Activated T-cell treated with anti-CD3 and anti-CD28 coated beads for 4 hours (primary cell): ENCODE results near the gene GATB.

Source experiments
- DNase-seq: peaks from one replicate; pipeline ENCODE4 v3.0.0-alpha.2; 2020

The GATB gene

GRCh38 chr4:151760712-151761661, at the start of gene GATB:
Gene GATB, minus strand, starts transcription at chr4:151761007. Its CDS starts 25 bp downstream, at chr4:151760982.
- peak; percentile 88 for DNase-seq

GRCh38 chr4:151810476-151810875, 49.7 kb upstream of the GATB start:
- DNase-seq, result no peak

GRCh38 chr4:151809716-151810115, 48.9 kb upstream of the GATB start:
- no peak for DNase-seq

DNA sequence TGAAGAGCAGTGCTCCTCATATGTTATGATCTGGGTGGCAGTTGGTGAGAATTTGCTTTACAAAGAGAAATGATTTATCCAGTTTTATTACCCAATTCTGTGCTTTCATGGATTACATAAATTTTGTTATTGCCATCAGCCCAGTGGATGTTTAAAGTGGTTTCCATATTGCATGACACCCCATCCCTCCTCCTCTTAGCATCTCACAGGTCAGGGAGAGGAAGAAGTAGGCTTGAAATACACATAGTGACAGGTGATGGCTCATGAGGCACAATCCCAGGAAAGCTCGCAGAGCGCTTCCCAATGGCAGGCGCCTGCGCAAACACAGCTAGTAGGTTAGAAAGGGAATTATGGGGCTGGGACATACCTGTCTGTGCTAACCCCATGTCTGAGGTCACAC, 47.7 kb upstream of the GATB start:
- DNase-seq, result no peak

DNA sequence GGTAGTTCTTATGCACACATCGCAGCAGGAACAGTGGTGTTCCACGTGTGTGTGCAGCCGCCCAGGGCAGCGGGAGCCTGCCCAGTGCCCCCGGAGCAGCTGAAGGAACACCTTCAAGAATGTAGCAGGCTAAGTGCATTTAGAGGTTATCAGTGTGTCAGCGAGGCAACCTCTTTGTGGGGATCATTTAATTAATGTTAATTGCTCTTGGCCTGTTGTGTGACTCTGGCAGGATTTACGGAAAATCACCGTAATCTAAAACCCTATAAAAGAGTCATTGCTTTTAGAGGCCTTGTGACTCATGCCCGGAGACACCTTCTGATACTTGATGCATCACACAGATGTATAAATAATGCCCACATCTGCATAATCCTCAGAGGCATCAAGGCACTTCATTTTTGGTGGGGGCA, 47.3 kb upstream of the GATB start:
- no peak for DNase-seq

DNA sequence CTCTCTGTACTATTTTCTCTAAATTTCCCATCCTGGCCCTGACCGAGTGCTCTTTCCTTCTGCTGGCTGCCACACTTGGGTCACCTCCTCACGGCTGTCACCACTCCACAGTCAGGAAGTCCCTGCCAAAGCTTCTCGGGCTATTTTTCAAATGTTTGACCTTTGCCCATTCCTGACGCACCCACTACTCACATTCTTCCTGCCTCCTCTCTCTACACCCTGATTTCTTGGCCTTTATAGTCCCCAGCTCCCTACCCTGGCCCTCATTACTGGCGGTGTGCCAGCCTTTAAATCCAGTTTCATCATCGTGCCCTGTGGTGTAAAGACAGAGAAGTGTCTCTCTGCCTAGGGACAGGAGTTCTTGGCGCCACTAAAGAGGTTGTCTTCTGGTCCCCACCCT, 46.4 kb upstream of the GATB start:
- no peak for DNase-seq

GRCh38 chr4:151806511-151806927, 45.7 kb upstream of the GATB start:
- no peak for DNase-seq

- no peak for DNase-seq
These were observed 44.0 kb upstream of the GATB start for GRCh38 chr4:151804821-151805220.

DNA sequence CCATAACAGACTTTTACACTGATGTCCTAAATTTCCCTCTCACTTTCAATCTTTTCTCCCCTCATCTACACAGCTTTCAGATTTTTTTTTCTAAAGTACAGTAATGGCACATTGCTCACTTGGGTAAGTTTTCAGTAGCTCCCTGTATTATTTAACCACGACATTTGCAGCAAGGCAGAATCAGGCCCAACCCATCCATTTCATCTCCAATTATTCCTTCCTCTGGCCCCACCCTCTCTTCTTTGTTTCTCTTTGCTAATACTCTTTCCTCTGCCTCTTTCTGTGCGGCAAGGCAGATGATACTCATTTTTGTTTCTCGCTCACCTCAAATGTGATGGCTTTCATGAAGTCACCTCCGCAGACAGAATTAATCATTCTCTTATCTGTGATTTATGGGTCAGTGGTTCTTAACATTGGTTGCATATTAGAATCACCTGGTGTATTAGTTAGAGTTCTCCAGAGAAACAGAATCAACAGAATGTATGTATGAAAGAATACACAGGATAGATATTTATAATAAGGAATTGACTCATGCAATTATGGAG, 43.4 kb upstream of the GATB start:
- no peak for DNase-seq

- no peak for DNase-seq
These were observed 42.4 kb upstream of the GATB start for GRCh38 chr4:151803246-151803645.

DNA sequence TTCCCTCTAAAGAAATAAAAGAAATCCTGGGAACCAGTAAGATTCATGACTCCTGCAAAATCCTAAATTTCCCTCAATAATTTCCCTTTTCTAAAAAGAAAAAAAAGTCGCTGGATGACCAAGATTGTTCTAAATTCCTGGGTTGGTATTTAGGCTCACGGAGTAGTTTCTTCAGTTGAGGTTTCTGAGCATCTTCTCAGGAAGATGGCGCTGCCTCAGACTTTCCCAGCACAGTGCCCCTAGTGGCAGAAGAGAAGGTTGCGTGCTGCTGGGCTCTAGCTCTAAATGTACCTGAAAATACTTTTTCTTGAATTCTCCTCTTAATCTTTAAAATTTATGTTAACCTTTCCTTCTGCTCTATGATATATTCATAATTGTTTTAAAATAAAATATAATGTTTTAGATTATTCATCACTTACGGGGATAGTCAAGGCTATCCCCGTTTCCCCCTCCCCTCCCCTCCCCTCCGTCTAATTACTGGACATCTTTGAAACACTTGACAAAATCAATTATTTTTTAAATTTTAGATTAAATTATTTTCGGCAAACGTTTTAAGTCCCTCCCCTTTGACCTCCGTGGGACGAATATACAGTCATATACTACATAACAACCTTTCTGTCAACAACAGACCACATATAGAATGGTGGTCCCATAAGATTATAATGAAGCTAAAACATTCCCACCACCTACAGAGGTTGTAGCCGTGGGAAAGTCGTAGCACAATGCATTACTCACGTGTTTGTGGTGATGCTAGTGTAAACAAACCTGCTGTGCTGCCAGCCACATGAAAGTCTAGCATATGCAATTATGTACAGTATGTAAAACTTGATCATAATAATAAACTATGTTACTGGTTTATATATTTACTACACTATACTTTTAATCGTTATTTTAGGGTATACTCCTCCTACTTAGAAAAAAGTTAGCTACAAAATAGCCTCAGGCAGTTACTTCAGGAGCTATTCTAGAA, 41.0 kb upstream of the GATB start:
- peak; percentile 50 for DNase-seq

DNA sequence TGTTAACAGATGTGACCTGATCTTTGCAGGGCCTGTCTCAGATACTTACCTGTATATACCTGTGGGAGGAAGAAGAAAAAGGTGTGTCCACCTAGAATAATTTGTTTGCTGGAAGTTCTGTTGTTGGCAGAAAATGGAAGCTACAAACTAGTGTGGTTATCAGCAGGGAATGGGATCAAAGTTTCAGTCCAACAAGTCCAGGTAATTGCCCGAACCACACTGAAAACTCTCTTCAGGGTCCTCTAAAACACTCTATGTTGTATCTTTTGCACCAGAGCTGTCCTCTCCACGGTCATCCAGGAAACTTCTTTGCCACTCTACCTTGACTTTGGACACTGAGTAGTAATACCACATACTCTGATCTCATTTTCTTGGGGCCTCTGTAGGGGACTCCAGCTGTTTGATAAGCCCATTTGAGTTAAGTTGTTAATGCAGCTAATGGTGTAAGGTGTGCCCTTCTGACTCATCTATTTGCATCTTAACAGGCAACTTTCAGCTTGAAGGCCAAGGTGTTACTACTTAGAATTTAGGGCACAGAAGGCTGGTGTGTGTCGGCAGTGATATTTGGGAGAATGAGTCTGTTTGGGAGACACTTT, 38.7 kb upstream of the GATB start:
- DNase-seq, result no peak

- no peak for DNase-seq
These were observed 38.0 kb upstream of the GATB start for GRCh38 chr4:151798678-151799416.

GRCh38 chr4:151797853-151798252, 37.0 kb upstream of the GATB start:
- no peak for DNase-seq

DNA sequence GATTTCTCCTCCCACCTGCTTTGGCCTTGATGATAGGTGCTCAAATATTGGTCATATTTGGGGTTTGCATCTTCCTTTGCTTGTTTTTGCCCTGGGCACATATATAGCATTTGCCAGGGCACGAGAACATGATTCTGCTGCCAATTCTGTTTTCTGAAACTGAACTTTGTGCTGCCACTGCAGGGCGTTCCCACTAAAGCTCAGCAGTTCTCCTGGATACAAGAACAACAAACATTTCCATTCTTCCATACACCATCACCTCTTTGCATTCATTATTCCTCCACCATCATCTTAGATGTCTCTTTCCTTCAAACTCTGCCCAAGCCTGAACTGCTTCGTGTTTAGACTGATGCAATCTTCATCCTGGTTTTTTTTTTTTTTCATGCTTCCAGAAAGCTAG, 36.3 kb upstream of the GATB start:
- no peak for DNase-seq

DNA sequence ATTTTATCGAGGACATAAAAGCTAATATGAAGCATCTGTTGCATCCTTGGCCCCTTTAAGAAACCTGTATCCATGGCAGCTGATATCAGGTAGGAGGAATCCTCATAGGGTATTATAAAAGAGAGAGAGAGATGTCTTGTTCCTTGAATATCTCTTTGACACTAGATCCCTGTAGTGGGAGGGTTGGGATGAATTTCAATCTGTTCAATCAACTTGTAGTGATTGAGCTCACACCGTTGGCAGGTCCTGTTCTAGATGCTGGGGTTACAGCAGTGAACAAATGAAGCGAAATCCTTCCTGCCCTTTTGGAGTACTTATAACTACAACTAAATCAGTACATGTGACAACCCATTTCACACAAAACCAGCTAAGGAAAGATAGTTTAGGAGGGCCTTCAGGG, 35.3 kb upstream of the GATB start:
- no peak for DNase-seq

DNA sequence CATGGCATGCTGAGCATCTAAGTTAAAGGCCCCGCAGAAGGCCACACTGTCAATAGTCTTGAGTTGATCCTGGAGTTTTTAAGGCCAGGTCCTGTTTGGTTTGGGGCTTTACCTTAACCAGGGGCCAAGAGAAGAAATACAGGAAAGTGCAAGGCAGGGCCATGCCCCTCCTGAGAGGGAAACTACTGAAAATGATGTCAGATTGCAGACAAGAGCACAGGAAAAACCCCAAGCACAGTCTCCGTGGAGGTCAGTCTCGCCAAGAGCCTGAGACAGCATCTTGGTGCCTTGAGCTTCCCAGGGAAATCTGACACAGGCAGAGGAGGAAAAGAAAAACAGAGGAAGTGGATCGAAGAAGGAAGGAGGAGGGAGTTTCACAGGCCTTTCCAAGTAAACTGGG, 32.2 kb upstream of the GATB start:
- no peak for DNase-seq

- no peak for DNase-seq
These were observed 31.7 kb upstream of the GATB start for GRCh38 chr4:151792530-151792929.

GRCh38 chr4:151788021-151788420, 27.2 kb upstream of the GATB start:
- no peak for DNase-seq

GRCh38 chr4:151786158-151786495, 25.3 kb upstream of the GATB start:
- no peak for DNase-seq

- no peak for DNase-seq
These were observed 24.8 kb upstream of the GATB start for GRCh38 chr4:151785484-151786157.

GRCh38 chr4:151784706-151785105, 23.9 kb upstream of the GATB start:
- DNase-seq, result no peak
